GM10248 (cell line): ENCODE measurements around the gene FBXO41.

Experiments used
- CTCF ChIA-PET: fragments of 300-600 bp; sonication (Branson Sonifier 250); formaldehyde crosslinking; extraction: SDS; loops from one replicate; lab custom pipeline; 2021; ENCODE audit warnings: antibody characterized with exemption; lab: Yijun Ruan, JAX
- POLR2A ChIA-PET: fragments of 350-650 bp; sonication (Branson Sonifier 250); formaldehyde crosslinking; extraction: SDS; loops from one replicate; lab custom pipeline; 2020; ENCODE audit warnings: antibody characterized with exemption; lab: Yijun Ruan, JAX
- DNase-seq: peaks from one replicate; pipeline ENCODE4 v3.0.0; 2012; ENCODE audit errors: extremely low spot score
- CTCF ChIP-seq: IDR thresholded peaks from 2 replicates; pipeline ENCODE4 v1.5.1; 2012; ENCODE audit warnings: mild to moderate bottlenecking, low read depth; ENCODE audit errors: extremely low read depth, missing control alignments, control extremely low read depth

FBXO41 gene

GRCh38 chr2:73269686-73270465, 14.4 kb downstream of the FBXO41 start:
- ChIA-PET POLR2A (no interaction called here), CTCF (interaction anchor here (0.9 to 4.4 kb wide), 3 partner anchors 11 to 38 kb away, joined by 3 to 13 read pairs (median 3); no protein-coding TSS in a partner anchor)
- TF ChIP-seq CTCF, result no peak
- DNase-seq, result no peak

- TF ChIP-seq CTCF, result no peak
- POLR2A ChIA-PET, result no interaction called here
- CTCF ChIA-PET, result interaction anchor here (1.2 to 1.7 kb wide), 4 partner anchors 8 to 92 kb away, joined by 3 to 15 read pairs (median 4); no protein-coding TSS in a partner anchor
- DNase-seq, result peak; percentile 91
Measured at GRCh38 chr2:73268830-73269685, 15.2 kb downstream of the FBXO41 start.

DNA sequence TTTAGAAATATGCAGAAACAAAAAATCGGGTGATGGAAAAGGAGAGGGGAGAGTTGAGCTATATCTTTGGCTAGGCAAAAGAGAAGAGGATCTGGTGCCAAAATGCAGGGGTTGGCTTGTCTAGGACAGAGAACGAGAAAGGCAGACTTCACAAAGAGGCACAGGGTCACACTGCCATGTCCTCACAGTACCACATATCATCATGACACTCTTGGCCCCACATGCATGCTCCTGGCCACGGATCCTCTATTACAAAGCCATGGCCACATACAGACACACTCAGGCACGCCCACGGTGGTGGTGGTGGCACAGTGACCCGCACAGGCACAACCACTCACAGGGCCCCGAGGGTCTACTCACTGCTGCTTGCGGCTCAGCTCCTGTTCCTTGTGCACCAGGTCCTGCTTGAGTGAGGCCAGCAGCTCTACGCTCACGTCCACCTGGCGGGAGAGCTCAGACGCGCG, 15.9 kb downstream of the FBXO41 start:
- TF ChIP-seq CTCF, result no peak
- ChIA-PET CTCF (interaction anchor here (1.2 to 1.7 kb wide), 4 partner anchors 9 to 91 kb away, joined by 3 to 15 read pairs (median 4); no protein-coding TSS in a partner anchor), POLR2A (no interaction called here)
- DNase-seq, result no peak

DNA sequence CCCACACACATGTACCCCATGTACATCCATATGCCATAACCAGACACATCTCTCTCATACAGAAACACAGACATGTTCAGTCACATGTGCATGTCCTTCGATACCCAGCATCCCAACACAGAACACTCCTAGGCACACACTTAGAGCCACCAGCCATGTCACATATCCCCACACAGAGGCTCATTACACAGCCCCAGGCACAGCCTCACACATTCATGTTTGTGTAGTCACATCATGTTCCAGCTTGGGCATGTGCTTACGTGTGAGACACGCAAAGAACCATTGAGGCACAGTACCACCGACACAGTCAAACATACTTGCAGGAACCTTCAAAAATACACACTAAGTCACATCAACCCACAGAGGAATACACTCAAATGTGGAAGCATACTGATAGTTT, 17.3 kb downstream of the FBXO41 start:
- POLR2A ChIA-PET, result no interaction called here
- TF ChIP-seq CTCF, result no peak
- DNase-seq, result no peak
- CTCF ChIA-PET, result interaction anchor here (1.7 kb wide), 1 partner anchor 23 kb away, joined by 15 read pairs; no protein-coding TSS in a partner anchor

DNA sequence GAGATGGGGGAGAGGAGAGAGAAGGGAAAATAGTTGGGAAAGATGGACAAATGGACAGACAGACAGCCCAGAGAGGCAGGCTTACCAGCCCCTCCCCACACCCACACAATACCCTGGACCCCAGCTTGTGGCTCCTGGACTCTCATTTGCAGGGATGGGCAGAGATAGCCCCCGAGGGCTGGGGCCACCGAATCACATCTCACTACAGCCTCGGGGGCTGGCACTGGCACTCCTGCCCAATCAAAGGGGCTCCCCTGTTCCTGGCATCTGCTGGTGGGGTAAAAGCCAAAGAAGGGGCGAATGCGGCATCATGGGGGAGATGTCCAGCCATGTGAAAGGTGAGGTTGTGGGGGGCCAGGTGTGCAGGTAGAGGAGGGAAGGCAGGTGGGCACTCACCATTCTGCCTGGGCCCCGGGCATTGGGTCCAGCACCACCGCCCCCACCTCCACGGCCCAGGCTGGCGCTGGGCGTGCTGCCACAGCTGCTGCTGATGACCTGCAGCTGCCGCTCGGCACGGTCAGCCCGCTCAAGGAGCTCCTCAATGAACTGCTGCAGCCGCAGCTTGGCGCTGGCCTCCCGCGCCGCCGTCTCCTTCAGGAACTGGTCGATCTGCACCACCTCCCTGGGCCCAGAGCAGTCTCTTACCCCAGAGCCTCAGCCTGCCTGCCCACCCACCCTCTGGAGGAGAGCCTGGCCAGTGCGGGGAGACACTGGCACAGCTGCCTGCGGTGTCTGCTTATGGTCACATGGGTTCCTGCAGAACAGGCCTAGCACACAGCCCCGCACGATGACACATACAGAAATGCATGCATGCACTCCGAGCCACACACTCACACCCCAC, 18.0 kb downstream of the FBXO41 start:
- no peak for DNase-seq
- TF ChIP-seq CTCF, result no peak
- ChIA-PET CTCF (no interaction called here), POLR2A (no interaction called here)
